Jurkat, Clone E6-1 (cell line): ENCODE measurements around the gene CYGB.
"Not testable (repeated sequence)": the region's sequence is repeated elsewhere in the genome, so short reads cannot be mapped to it uniquely, and the experiment has no call there.

Experiments used
- DNase-seq: peaks from one replicate; pipeline ENCODE4 v3.0.0-alpha.2; 2011; ENCODE audit warnings: low read depth, low spot score
- H3K4me3 ChIP-seq: 2 replicates; pipeline ENCODE4 v1.5.1; 2011; ENCODE audit warnings: mild to moderate bottlenecking, low read length, control low read depth, moderate library complexity

Gene CYGB

DNA sequence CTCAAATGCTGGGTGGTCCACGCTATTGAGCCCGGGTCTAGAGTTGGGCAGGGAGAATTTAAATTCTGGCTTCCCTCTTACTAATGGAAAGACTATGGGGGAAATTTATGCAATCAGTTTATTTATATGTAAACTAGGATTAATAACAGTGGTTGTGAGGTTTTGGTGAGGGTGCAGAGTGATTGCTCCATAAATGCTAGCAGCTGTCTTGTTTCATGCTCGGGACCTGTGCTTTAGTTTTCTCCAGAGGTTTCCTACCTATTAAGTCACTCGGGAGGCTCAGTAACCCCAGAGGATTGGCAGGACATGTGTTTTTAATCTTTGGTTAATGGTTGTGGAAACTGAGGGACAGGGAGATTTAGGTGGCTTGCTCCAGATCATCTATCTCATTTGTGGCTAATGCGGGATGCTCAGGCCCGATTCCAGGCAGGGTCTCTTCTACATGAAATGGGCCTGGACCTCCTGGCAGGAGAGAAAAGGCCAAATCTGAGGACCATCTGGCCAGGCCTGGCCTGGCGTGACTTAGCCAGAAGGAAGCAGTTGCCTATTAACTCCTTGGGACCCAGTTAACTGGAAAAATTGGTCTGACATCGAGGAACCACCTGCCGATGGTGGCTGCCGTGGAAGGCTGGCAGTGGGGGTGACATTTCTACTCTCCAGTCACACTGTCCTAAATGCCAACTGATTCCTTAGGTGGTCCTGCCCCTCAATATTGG, 4.4 kb upstream of the CYGB start:
- H3K4me3 ChIP-seq, result no peak overlapping the region
- DNase-seq, result no peak

DNA sequence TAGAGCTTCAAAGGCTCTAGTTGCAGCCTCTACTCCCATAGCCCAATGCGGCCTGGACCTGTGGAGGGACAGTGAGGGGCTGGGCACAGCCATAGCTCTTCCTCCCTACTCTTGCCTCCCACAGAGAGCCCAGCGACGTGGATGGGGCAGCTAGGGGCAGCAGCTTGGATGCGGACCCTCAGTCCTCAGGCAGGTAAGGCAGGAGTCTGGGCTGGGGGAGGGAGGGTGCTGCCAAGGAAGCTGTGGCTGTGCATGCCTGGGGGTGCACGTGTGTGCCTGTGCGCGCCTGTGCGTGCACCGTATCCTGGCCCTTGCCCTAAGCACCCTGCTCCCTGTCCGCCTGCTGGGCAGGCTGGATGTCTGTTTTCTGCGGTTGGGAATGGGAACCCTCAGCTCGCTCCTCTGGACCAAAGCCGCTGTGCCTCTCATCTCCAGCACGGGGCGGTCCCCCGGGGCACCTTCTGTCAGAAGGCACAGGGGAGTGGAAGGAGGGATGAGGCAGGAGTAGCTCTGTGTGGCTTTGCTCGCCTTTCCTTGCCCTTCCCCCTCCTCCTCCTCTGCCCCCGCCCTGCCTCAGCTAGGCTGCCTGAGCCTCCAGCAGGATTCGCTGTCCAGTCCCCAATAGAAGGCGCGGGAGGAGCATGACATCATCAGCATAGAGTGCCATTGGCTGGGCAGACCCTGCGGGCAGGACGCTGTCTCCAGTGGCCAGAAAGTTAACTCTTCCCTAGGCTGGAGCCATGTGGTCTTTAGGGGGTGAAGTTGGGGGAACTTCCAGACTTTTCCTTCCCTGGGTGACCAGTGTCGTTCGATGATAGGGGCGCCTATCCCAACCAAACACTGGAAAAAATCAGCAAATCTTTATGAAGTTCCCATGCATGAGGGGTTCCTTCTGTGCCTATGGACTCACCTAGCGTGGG, 3.1 kb upstream of the CYGB start:
- no peak overlapping the region for H3K4me3 ChIP-seq

GRCh38 chr17:76539631-76540271, 2.2 kb upstream of the CYGB start, which contains the start of gene PRCD:
PRCD (plus strand) TSS chr17:76540044; CDS start chr17:76540142, 98 bp downstream.
- DNase-seq, result no peak
- no peak within 1 kb of the TSS for H3K4me3 ChIP-seq

More for the DNA sequence above, 3.1 kb upstream of the CYGB start:
- DNase-seq, result peak; percentile 59

DNA sequence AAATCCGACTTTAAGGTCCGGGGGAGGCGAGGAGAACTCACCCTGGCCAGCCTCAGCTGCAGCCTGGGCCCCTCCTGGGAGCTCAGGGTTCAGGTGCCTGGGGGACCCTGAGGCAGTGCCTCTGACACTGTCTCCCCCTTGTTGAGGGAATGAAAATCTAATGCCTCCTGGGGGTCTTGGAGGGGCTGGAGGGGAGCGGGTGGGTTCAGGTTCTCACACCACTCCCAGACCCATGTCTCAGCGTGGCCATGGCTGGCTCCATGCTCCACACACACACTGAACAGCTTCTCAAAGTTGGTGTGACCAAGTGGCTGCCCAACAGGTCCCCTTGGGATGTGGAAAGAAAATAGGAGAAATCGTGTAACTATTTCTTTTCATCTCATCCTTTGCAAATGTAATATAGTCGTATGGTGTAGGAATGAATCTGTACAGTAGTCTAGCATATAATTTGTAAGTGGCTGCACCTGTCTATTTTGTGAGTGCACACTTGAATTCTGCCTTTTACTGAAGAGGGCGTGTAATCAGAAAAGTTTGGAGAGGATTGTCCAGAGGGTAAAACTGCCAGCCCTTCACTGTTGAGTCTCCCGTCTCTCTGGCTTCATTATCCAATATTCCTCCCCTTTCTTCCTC, 1.5 kb upstream of the CYGB start:
- DNase-seq, result no peak

GRCh38 chr17:76538281-76538931, 897 bp upstream of the CYGB start:
- no peak for DNase-seq
- H3K4me3 ChIP-seq, result no peak overlapping the region

More for the DNA sequence above, 1.5 kb upstream of the CYGB start:
- no peak overlapping the region for H3K4me3 ChIP-seq

- no peak overlapping the region for H3K4me3 ChIP-seq
- DNase-seq, result no peak
Observed at GRCh38 chr17:76537288-76537577, 276 bp downstream of the CYGB start.

GRCh38 chr17:76536511-76537287, 810 bp downstream of the CYGB start:
- no peak overlapping the region for H3K4me3 ChIP-seq
- no peak for DNase-seq

- H3K4me3 ChIP-seq, result no peak overlapping the region
Observed at GRCh38 chr17:76535788-76536510, 1.6 kb downstream of the CYGB start.

DNA sequence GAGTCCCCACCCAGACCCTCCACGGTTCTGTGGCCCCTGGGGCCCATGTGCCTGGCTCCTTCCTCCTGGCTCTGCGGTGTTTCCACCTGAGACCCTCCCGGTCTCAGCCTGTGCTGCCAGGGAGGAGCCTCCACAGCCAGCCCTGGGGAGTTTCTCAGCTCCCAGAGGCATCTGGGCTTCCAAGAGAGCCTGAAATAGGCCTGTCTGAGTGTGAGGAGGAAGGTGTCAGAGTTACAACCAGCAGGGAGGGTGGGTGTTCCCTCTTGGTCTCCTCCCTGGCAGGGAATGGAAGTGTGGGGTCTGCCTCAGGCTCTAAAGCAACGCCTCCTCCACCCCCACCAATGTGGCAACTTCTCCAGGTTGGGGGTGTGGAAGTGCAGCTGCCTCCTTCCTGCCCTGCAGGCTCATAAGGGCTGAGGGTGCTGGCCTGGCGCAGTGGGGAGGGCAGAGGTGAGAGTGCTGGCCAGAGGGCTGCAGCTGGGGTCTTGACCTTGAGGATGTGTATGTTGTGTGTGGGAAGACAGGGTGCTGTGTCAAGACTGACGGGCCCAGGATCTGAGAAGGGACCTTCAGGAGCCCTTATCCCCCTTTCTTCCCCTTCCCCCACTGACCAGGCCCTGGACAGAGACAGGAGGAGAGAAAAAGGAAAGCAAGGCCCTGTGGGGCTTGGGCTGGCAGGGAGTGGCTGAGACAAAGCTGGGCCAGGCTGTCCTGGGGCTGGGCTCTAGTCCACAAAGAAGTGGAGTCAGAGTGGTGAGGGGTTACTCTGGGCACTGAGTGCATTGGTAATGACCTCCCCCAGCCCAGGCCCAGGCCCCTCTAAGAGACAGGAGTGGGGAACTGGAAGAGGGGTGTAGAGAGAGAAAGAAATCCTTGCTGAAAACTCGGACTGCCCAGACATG, 2.4 kb downstream of the CYGB start:
- no peak overlapping the region for H3K4me3 ChIP-seq

More at GRCh38 chr17:76535788-76536510, 1.6 kb downstream of the CYGB start:
- no peak for DNase-seq

DNA sequence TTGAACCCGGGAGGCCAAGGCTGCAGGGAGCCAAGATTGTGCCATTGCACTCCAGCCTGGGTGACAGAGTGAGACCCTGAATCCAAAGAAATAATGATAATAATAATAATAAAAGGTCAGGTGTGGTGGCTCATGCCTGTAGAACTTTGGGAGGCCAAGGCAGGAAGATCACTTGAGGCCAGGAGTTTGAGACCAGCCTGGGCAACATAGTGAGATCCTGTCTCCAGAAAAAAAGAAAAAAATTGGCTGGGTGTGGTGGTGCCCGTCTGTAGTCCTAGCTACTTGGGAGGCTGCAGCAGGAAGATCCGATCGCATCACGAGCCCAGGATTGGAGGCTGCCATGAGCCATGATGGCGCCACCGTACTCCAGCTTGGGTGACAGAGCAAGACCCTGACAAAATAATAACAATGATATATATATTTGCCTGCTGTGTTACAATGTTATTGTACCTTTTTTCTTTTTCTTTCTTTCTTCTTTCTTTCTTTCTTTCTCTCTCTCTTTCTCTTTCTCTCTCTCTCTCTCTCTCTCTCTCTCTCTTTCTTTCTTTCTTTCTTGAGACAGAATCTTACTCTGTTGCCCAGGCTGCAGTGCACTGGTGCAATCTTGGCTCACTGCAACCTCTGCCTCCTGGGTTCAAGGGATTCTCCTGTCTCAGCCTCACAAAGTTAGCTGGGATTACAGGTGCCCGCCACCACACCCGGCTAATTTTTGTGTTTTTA, 3.7 kb downstream of the CYGB start:
- H3K4me3 ChIP-seq, DNase-seq: not testable (repeated sequence)

More for the DNA sequence above, 2.4 kb downstream of the CYGB start:
- no peak for DNase-seq

GRCh38 chr17:76532072-76532651, 5.3 kb downstream of the CYGB start:
- DNase-seq, result no peak
- no peak overlapping the region for H3K4me3 ChIP-seq

GRCh38 chr17:76531486-76532038, 5.9 kb downstream of the CYGB start:
- no peak overlapping the region for H3K4me3 ChIP-seq
- no peak for DNase-seq

- no peak for DNase-seq
- no peak overlapping the region for H3K4me3 ChIP-seq
Observed at GRCh38 chr17:76530811-76531485, 6.6 kb downstream of the CYGB start.

GRCh38 chr17:76530095-76530723, 7.3 kb downstream of the CYGB start:
- DNase-seq, result no peak
- H3K4me3 ChIP-seq, result no peak overlapping the region
